HEK293T (cell line): ENCODE data around the gene POLR3A.

ENCODE experiments used
- CTCF ChIA-PET: fragments of 350-600 bp; formaldehyde crosslinking; extraction: SDS; loops from one replicate; lab custom pipeline; 2021; ENCODE audit warnings: antibody characterized with exemption, inconsistent platforms; lab: Yijun Ruan, JAX
- POLR2A ChIA-PET: fragments of 350-600 bp; formaldehyde crosslinking; extraction: SDS; loops from one replicate; lab custom pipeline; 2020; ENCODE audit warnings: antibody characterized with exemption, inconsistent platforms; lab: Yijun Ruan, JAX
- DNase-seq: peaks from one replicate; pipeline ENCODE4 v3.0.0; 2012; ENCODE audit warnings: mixed read lengths; ENCODE audit errors: extremely low spot score
- ARNT ChIP-seq: fragments of 450-650 bp; IDR thresholded peaks from 2 replicates; pipeline ENCODE4 v1.6.1; 2017; ENCODE audit warnings: mild to moderate bottlenecking
- BHLHE40 ChIP-seq: fragments of 450-650 bp; IDR thresholded peaks from 2 replicates; pipeline ENCODE4 v1.6.1; 2016; ENCODE audit warnings: mild to moderate bottlenecking, moderate library complexity, borderline replicate concordance
- CTBP1 ChIP-seq: fragments of 450-650 bp; IDR thresholded peaks from 2 replicates; pipeline ENCODE4 v1.6.1; 2016; ENCODE audit warnings: borderline replicate concordance
- ELF4 ChIP-seq: fragments of 450-650 bp; IDR thresholded peaks from 2 replicates; pipeline ENCODE4 v1.6.1; 2017; ENCODE audit warnings: antibody characterized with exemption
- FOXA1 ChIP-seq: fragments of 450-650 bp; IDR thresholded peaks from 2 replicates; pipeline ENCODE4 v1.6.1; 2016; ENCODE audit warnings: mild to moderate bottlenecking
- FOXK2 ChIP-seq: fragments of 450-650 bp; IDR thresholded peaks from 2 replicates; pipeline ENCODE4 v1.6.1; 2016; ENCODE audit warnings: mild to moderate bottlenecking
- FOXM1 ChIP-seq: fragments of 450-650 bp; IDR thresholded peaks from 2 replicates; pipeline ENCODE4 v1.6.1; 2017; ENCODE audit warnings: mild to moderate bottlenecking, borderline replicate concordance
- HDGF ChIP-seq: fragments of 450-650 bp; IDR thresholded peaks from 2 replicates; pipeline ENCODE4 v1.6.1; 2017; ENCODE audit warnings: antibody characterized with exemption, borderline replicate concordance
- L3MBTL2 ChIP-seq: fragments of 450-650 bp; conservative IDR thresholded peaks from 2 replicates; pipeline ENCODE4 v1.6.1; 2016; ENCODE audit warnings: mild to moderate bottlenecking
- LEF1 ChIP-seq: fragments of 450-650 bp; IDR thresholded peaks from 2 replicates; pipeline ENCODE4 v1.6.1; 2017; ENCODE audit warnings: mild to moderate bottlenecking, borderline replicate concordance
- NFRKB ChIP-seq: fragments of 450-650 bp; IDR thresholded peaks from 2 replicates; pipeline ENCODE4 v1.6.1; 2016; ENCODE audit warnings: mild to moderate bottlenecking, moderate library complexity
- SP1 ChIP-seq: fragments of 450-650 bp; IDR thresholded peaks from 2 replicates; pipeline ENCODE4 v1.6.1; 2017
- SUZ12 ChIP-seq: fragments of 450-650 bp; IDR thresholded peaks from 2 replicates; pipeline ENCODE4 v1.6.1; 2016; ENCODE audit warnings: mild to moderate bottlenecking
- TARDBP ChIP-seq: fragments of 450-650 bp; IDR thresholded peaks from 2 replicates; pipeline ENCODE4 v1.6.1; 2016
- ZNF384 ChIP-seq: fragments of 450-650 bp; IDR thresholded peaks from 2 replicates; pipeline ENCODE4 v1.6.1; 2016
- TF ChIP-seq, protein P1 (sequence below): fragments of 450-650 bp; IDR thresholded peaks from 2 replicates; pipeline ENCODE4 v1.6.1; 2016

POLR3A gene

GRCh38 chr10:77978360-77978759 is 51.0 kb downstream of the POLR3A start:
- ChIA-PET POLR2A (interaction anchor here (1.3 kb wide), 1 partner anchor 53 kb away, joined by 4 read pairs; no protein-coding TSS in a partner anchor), CTCF (no interaction called here)
- no peak for TF ChIP-seq FOXA1
- no peak for TF ChIP-seq L3MBTL2
- no peak for TF ChIP-seq SUZ12
- TF ChIP-seq FOXK2 = no peak
- TF ChIP-seq ARNT = no peak
- no peak for TF ChIP-seq LEF1
- TF ChIP-seq ELF4 = no peak
- no peak for TF ChIP-seq HDGF
- TF ChIP-seq BHLHE40 = no peak
- no peak for TF ChIP-seq NFRKB
- TF ChIP-seq ZNF384 = no peak
- no peak for TF ChIP-seq SP1
- no peak for TF ChIP-seq FOXM1
- no peak for DNase-seq

DNA sequence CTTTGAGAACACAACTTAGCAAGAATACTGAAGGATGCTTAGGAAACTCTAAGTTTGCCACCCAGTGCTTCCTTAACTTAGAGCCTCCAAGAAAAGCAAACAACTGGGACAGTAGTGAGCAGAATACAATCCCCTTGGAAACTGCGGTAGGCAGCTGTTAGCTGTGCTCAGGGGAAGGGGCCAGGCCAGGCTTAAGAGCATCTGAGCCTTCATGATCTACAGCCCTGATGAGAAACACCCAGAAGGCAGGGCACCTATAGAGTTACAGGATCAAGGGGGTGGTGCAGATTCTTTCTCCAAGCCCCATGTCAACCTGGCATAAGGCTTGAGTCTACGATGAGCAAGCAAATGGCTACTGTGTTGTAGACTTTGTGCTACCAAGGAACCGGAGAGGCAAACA is 51.4 kb downstream of the POLR3A start:
- ChIA-PET CTCF (no interaction called here), POLR2A (interaction anchor here (1.3 kb wide), 1 partner anchor 52 kb away, joined by 4 read pairs; no protein-coding TSS in a partner anchor)
- TF ChIP-seq L3MBTL2 (no peak), LEF1 (no peak), SP1 (no peak), ZNF384 (no peak), NFRKB (no peak)
- TF ChIP-seq, protein P1, sequence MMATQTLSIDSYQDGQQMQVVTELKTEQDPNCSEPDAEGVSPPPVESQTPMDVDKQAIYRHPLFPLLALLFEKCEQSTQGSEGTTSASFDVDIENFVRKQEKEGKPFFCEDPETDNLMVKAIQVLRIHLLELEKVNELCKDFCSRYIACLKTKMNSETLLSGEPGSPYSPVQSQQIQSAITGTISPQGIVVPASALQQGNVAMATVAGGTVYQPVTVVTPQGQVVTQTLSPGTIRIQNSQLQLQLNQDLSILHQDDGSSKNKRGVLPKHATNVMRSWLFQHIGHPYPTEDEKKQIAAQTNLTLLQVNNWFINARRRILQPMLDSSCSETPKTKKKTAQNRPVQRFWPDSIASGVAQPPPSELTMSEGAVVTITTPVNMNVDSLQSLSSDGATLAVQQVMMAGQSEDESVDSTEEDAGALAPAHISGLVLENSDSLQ = no peak
- no peak for DNase-seq

GRCh38 chr10:77977016-77977415 is 52.3 kb downstream of the POLR3A start:
- no peak for DNase-seq
- TF ChIP-seq ARNT (no peak), HDGF (no peak), SUZ12 (no peak), FOXA1 (no peak), ZNF384 (no peak), FOXM1 (no peak), NFRKB (no peak), BHLHE40 (no peak), ELF4 (no peak), CTBP1 (no peak), TARDBP (no peak), LEF1 (no peak), SP1 (no peak), L3MBTL2 (no peak)
- TF ChIP-seq, protein P1 = no peak
- POLR2A ChIA-PET = interaction anchor here (1.0 to 1.3 kb wide), 2 partner anchors 9 to 51 kb away, joined by 3 to 4 read pairs; no protein-coding TSS in a partner anchor
- CTCF ChIA-PET = no interaction called here

DNA sequence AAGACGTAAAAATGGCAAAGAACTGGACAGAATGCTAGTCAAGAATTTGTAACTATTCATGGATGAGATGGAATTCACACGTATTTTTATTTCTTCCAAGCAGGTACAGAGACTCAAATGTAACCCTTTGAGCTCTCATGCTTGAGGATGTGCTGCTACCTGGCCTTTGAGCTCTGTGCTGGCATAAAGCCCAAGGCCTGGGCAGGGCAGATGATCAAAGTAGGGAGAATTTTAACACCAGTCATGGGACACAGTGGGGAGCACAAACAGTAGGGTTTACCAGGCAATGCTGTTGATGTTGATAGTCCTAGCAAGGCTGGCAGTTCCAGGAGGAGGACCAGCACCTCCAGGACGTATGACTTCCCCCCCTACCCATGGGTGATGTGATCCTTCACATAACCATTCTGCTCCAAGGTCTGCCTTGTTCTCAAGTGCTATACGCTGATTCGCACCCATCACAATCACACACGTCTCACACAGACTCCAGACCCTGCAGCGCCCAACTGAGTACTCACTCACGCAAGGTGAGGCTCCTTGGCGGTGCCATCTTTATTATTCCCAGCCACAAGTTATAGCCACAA is 54.1 kb downstream of the POLR3A start:
- ChIA-PET CTCF (interaction anchor here (1.0 to 1.7 kb wide), 5 partner anchors 11 to 128 kb away, joined by 3 to 12 read pairs (median 4); no protein-coding TSS in a partner anchor), POLR2A (no interaction called here)
- no peak for DNase-seq
- no peak for TF ChIP-seq FOXM1
- TF ChIP-seq, protein P1 = no peak
- TF ChIP-seq NFRKB = no peak
- TF ChIP-seq FOXK2 = no peak
- no peak for TF ChIP-seq ELF4
- no peak for TF ChIP-seq TARDBP
- TF ChIP-seq FOXA1 = no peak
- TF ChIP-seq CTBP1 = no peak
- no peak for TF ChIP-seq SP1
- TF ChIP-seq LEF1 = no peak
- no peak for TF ChIP-seq HDGF
- TF ChIP-seq SUZ12 = no peak
- no peak for TF ChIP-seq ARNT
- no peak for TF ChIP-seq ZNF384
- TF ChIP-seq L3MBTL2 = no peak
- TF ChIP-seq BHLHE40 = no peak

DNA sequence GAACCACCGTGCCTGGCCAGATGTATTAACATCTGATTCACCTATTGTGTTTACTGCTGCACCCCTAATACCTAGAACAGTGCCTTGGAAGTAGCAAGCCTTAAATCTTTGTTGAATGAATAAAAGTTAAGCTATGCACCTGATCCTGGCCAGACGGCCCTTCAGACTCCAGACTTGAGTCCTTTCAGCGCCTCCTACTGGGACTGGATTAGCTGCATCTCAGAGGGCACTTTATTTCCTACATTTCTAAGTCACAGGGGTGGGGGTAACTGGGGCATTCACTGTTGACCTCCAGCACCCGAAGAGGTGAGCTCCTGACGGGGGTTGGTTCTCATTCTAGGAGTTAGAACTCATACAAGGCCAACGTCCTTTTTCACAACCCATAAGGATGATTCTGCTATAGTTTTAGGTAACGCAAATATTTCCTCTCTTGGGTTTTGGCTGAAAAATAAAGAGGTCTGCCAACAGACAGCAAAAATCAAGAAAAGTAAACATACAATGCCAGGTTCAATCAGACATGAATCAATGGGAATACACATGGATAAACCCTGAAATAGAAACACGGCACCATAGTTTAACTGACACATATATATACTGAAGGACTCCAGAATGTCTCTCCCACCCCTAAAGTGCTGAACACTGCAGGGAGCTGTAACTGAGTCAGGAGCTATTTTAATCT is 54.8 kb downstream of the POLR3A start:
- POLR2A ChIA-PET = no interaction called here
- peak; percentile 53 for DNase-seq
- CTCF ChIA-PET = interaction anchor here (0.9 to 1.7 kb wide), 7 partner anchors 12 to 127 kb away, joined by 3 to 12 read pairs (median 3); no protein-coding TSS in a partner anchor
- TF ChIP-seq SP1 (no peak), HDGF (no peak), FOXK2 (no peak), FOXA1 (no peak), NFRKB (no peak), SUZ12 (no peak), L3MBTL2 (no peak), BHLHE40 (no peak), ZNF384 (no peak), FOXM1 (no peak), LEF1 (no peak)
- TF ChIP-seq, protein P1 = no peak
